Activated B cell treated with CpG ODN at 0.5 μM for 24 hours (primary cell): ENCODE measurements around the gene MRNIP. TPM values are rescaled to one million over a fixed set of nuclear protein-coding genes. Genes with fewer than 3 reads are reported as not detected.

Experiments
- ATAC-seq: fragments of 200-7000 bp; cut with Tn5 transposase; one replicate; pipeline ENCODE4 v1.10.0; 2021; ENCODE audit warnings: low read depth, mild to moderate bottlenecking, moderate library complexity
- CTCF ChIA-PET: fragments of 350-600 bp; sonication (Branson Sonifier 250); formaldehyde crosslinking; loops from one replicate; lab custom pipeline; 2021; ENCODE audit warnings: antibody characterized with exemption; lab: Charles Lee
- POLR2A ChIA-PET: fragments of 350-600 bp; sonication (Branson Sonifier 250); formaldehyde crosslinking; loops from one replicate; lab custom pipeline; 2021; ENCODE audit warnings: antibody characterized with exemption; lab: Charles Lee
- DNase-seq: peaks from one replicate; pipeline ENCODE4 v3.0.0; 2022
- H3K27ac Mint-ChIP-seq: one replicate; pipeline ENCODE4 v1.8.0; 2020; ENCODE audit warnings: mixed read lengths
- H3K27me3 Mint-ChIP-seq: one replicate; pipeline ENCODE4 v1.8.0; 2021; ENCODE audit warnings: mixed read lengths
- H3K36me3 Mint-ChIP-seq: one replicate; pipeline ENCODE4 v1.8.0; 2021; ENCODE audit warnings: low read depth, mixed read lengths
- H3K4me1 Mint-ChIP-seq: one replicate; pipeline ENCODE4 v1.8.0; 2021; ENCODE audit warnings: mixed read lengths
- H3K4me3 Mint-ChIP-seq: one replicate; pipeline ENCODE4 v1.8.0; 2020; ENCODE audit warnings: mild to moderate bottlenecking, mixed read lengths
- H3K9me3 Mint-ChIP-seq: one replicate; pipeline ENCODE4 v1.8.0; 2020; ENCODE audit warnings: mixed read lengths
- intact Hi-C: fragments of 100-400 bp; cut with micrococcal nuclease; formaldehyde crosslinking; loops from one replicate; pipeline ENCODE4 v1.15.1; 2024
- total RNA-seq: library from RNA; stranded (reverse); gene quantifications from 2 replicates; pipeline ENCODE4 v1.2.3, GENCODE V29; 2022
- TF ChIP-seq, protein P1 (sequence below): fragments of 200-600 bp; IDR thresholded peaks from one replicate; pipeline ENCODE4 v1.8.0; 2022; ENCODE audit warnings: antibody characterized with exemption, mild to moderate bottlenecking

Gene MRNIP
- total RNA-seq, 1 donor from 2014 or later = 70.0 TPM

GRCh38 chr5:179804555-179804947 is 54.1 kb downstream of the MRNIP start:
- H3K27me3 Mint-ChIP-seq = no peaks in the 10 kb centered on the region
- TF ChIP-seq, protein P1, sequence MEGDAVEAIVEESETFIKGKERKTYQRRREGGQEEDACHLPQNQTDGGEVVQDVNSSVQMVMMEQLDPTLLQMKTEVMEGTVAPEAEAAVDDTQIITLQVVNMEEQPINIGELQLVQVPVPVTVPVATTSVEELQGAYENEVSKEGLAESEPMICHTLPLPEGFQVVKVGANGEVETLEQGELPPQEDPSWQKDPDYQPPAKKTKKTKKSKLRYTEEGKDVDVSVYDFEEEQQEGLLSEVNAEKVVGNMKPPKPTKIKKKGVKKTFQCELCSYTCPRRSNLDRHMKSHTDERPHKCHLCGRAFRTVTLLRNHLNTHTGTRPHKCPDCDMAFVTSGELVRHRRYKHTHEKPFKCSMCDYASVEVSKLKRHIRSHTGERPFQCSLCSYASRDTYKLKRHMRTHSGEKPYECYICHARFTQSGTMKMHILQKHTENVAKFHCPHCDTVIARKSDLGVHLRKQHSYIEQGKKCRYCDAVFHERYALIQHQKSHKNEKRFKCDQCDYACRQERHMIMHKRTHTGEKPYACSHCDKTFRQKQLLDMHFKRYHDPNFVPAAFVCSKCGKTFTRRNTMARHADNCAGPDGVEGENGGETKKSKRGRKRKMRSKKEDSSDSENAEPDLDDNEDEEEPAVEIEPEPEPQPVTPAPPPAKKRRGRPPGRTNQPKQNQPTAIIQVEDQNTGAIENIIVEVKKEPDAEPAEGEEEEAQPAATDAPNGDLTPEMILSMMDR = no peak
- no peak overlapping the region for H3K27ac Mint-ChIP-seq
- POLR2A ChIA-PET = interaction anchor here (0.6 to 3.6 kb wide), 2 partner anchors 9 to 15 kb away, joined by 3 to 56 read pairs; partner anchors contain the start of gene SQSTM1
- peaks cover 37% of the 10 kb centered on the region for H3K4me1 Mint-ChIP-seq
- DNase-seq (no peak), ATAC-seq (no peak)
- peaks cover 7% of the 10 kb centered on the region for H3K36me3 Mint-ChIP-seq
- peak overlapping the region; percentile 84 for H3K4me3 Mint-ChIP-seq
- intact Hi-C loops = no loop called here
- H3K9me3 Mint-ChIP-seq = no peaks in the 10 kb centered on the region
- CTCF ChIA-PET = interaction anchor here (1.3 to 3.6 kb wide), 2 partner anchors 41 to 170 kb away, joined by 4 to 29 read pairs; no protein-coding TSS in a partner anchor

DNA sequence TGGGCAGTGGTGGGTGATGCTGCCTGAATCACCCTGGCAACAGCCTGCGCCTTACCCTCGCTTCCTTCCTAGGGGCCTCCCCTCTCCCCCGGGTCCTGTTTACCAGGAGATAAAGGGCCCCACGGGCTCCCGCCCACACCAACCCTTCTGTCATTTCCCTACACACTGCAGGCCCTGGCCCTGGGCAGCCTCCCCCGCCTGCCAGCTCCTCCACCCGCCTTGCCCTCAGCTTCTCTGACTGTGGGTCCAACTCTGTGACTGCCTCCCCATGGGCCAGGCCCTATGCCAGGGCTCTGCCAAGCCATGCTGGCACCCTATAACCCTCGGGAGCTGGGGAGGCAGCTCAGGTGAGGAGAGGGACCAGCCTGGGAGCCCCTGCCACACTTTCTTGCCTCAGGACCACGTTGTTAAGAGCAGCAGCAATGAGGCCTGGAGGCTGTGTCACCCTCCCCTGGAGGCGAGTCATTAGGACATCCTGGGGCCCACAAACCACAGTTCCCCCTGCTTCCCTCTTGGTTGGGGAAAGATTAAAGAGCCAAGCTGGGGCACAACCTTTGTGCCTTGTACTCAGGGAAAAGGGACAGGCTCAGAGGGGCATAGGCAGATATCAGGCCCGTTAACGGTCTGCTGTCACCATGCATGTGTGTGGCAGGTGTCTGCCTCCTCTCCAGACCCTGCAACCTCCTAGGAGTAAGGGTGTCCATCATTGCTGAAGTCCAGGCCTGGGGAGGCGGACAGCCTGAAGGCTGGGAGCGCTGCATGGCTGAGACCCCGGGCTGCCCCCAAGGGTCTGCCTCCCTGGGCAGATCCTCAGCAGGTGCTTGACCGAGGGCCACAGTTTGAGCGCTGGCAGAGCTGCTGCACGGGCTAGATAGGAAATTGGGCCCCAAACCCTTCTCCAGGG is 54.7 kb downstream of the MRNIP start:
- Mint-ChIP-seq H3K4me1 (peaks cover 37% of the 10 kb centered on the region), H3K36me3 (peaks cover 14% of the 10 kb centered on the region), H3K4me3 (peak overlapping the region; percentile 41), H3K9me3 (no peaks in the 10 kb centered on the region), H3K27ac (peak overlapping the region; percentile 24), H3K27me3 (no peaks in the 10 kb centered on the region)
- ChIA-PET CTCF (interaction anchor here (1.3 to 3.6 kb wide), 3 partner anchors 40 to 170 kb away, joined by 4 to 29 read pairs (median 17); no protein-coding TSS in a partner anchor), POLR2A (interaction anchor here (0.6 to 3.6 kb wide), 4 partner anchors 8 to 171 kb away, joined by 3 to 56 read pairs (median 3); partner anchors contain the start of gene SQSTM1)
- ATAC-seq (peak; percentile 7), DNase-seq (no peak)
- TF ChIP-seq, protein P1 = no peak
- intact Hi-C loops = loop anchor here (2.0 kb wide), 2 partner anchors 33 to 287 kb away; no protein-coding TSS in a partner anchor

DNA sequence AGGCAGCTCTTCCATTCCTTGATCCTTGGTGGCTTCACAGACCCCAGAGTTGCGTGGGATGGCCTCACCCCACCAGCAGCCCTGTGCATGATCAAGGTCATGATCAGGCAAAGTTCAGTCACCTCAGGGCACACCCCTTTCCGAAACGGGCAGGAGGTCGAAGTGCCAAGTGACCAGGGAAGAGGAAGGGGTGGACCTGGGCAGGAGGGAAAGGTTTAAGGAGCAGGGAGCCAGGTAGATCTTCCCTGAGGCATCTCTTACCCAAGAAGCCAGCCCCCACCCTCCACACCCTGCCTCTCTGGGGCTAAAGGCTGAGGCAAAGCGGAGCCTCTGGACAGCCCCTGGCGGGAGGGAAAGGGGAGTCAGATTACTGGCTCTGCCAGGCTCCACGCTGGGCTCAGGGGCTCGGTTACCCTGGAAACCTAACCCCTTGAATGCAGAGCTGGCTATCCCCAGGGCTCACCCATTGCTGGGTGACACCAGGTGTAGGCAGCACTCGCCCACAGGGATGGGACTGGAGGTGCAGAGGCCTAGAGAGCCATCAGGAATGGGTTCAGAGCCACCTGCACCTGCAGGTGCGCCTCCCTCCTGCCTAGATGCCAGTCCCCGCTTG is 55.6 kb downstream of the MRNIP start:
- ChIA-PET CTCF (interaction anchor here (1.0 to 3.6 kb wide), 10 partner anchors 17 to 171 kb away, joined by 3 to 29 read pairs (median 8); partner anchors contain the start of genes SQSTM1 and TBC1D9B), POLR2A (interaction anchor here (1.1 to 3.6 kb wide), 7 partner anchors 17 to 172 kb away, joined by 3 to 56 read pairs (median 5); partner anchors contain the start of genes MRNIP and SQSTM1)
- intact Hi-C loops = loop anchor here (1.0 to 2.0 kb wide), 6 partner anchors 18 to 288 kb away; partner anchors contain the start of genes MRNIP and TBC1D9B
- Mint-ChIP-seq H3K4me1 (peaks cover 35% of the 10 kb centered on the region), H3K9me3 (no peaks in the 10 kb centered on the region), H3K4me3 (no peak overlapping the region), H3K27me3 (no peaks in the 10 kb centered on the region), H3K27ac (no peak overlapping the region), H3K36me3 (peaks cover 19% of the 10 kb centered on the region)
- TF ChIP-seq, protein P1 = no peak
- no peak for DNase-seq
- no peak for ATAC-seq

DNA sequence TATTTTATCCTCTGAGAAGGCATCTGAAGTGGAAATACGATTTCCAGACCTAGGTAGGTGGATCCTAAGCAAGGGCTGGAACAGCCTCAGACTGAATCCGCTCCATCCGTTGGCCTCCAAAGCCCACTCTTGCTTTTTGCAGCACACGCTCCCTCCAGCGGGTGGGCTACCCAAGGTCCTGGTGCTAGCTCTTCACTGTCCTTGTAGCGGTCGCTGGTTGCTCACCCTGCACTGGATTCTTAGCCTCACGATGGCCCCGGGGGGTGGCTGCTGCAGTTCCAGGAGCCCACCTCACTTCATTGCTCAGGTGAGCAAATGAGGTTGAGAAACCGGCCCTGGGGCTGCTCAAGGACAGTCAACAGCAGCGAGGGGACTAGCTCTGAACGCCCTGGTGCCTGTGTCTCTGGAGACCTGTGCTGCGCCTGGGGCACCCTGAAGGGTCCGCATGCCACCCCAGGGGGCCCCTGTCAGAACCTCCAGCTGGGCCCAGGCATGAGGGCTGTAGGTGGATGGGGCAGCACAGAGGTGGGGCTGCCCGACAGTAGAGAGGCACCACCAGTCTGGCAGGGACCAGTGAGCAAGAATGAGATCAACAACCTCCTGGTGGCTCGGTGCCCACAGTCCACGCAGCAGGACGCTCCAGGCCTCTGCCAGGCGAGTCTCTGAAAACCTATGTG is 56.3 kb downstream of the MRNIP start:
- DNase-seq = no peak
- H3K27ac Mint-ChIP-seq = no peak overlapping the region
- H3K9me3 Mint-ChIP-seq = no peaks in the 10 kb centered on the region
- ChIA-PET POLR2A (interaction anchor here (0.9 to 3.6 kb wide), 8 partner anchors 11 to 173 kb away, joined by 3 to 56 read pairs (median 6); partner anchors contain the start of genes MRNIP and SQSTM1), CTCF (interaction anchor here (0.5 to 3.6 kb wide), 24 partner anchors 9 to 526 kb away, joined by 3 to 29 read pairs (median 4); partner anchors contain the start of genes SQSTM1 and TBC1D9B)
- H3K4me1 Mint-ChIP-seq = peaks cover 32% of the 10 kb centered on the region
- H3K27me3 Mint-ChIP-seq = no peaks in the 10 kb centered on the region
- intact Hi-C loops = loop anchor here (1.0 to 2.0 kb wide), 6 partner anchors 19 to 288 kb away; partner anchors contain the start of genes MRNIP and TBC1D9B
- H3K36me3 Mint-ChIP-seq = peaks cover 21% of the 10 kb centered on the region
- no peak overlapping the region for H3K4me3 Mint-ChIP-seq
- TF ChIP-seq, protein P1 = no peak
- ATAC-seq = no peak
